Lower lobe of right lung (tissue), 2 donors: ENCODE results near the gene RRP12. TPM values are rescaled to one million over a fixed set of nuclear protein-coding genes. Genes with fewer than 3 reads are reported as not detected.

Source experiments
- ATAC-seq, 2 donors: fragments of 200-7000 bp; cut with Tn5 transposase; one replicate each; pipeline ENCODE4 v1.9.1; 2020 to 2022; ENCODE audit warnings: mild to moderate bottlenecking in 2 of 2, moderate library complexity in 2 of 2
- DNase-seq: peaks from one replicate; pipeline ENCODE4 v3.0.0-alpha.2; 2020
- H3K27ac ChIP-seq: fragments of 200-600 bp; one replicate; pipeline ENCODE4 v1.8.0; 2022
- H3K27me3 ChIP-seq: fragments of 200-600 bp; one replicate; pipeline ENCODE4 v1.8.0; 2022; ENCODE audit warnings: low read depth
- H3K36me3 ChIP-seq: fragments of 200-600 bp; one replicate; pipeline ENCODE4 v1.8.0; 2022; ENCODE audit warnings: mild to moderate bottlenecking
- H3K4me1 ChIP-seq: fragments of 200-600 bp; one replicate; pipeline ENCODE4 v1.8.0; 2022
- H3K4me3 ChIP-seq: fragments of 200-600 bp; one replicate; pipeline ENCODE4 v1.8.0; 2022; ENCODE audit warnings: mild to moderate bottlenecking
- H3K9me3 ChIP-seq: fragments of 200-600 bp; one replicate; pipeline ENCODE4 v1.8.0; 2022
- CTCF ChIP-seq: fragments of 200-600 bp; IDR thresholded peaks from one replicate; pipeline ENCODE4 v1.8.0; 2022; ENCODE audit warnings: antibody characterized with exemption, mild to moderate bottlenecking
- intact Hi-C: fragments of 100-400 bp; cut with DNase I; formaldehyde crosslinking; loops from one replicate; pipeline ENCODE4 v1.11.0; 2022
- total RNA-seq: library from RNA; stranded (reverse); fragmentation: NEBNext Ultra II Directional; extraction: Animal tissue kit (Norgen Biotek cat#: 25700); gene quantifications from one replicate; pipeline ENCODE4 v1.2.1, GENCODE V29; 2021
- donor health status: DM: no; HTN: yes; CAD: no; lungs with severe emphysema.

The RRP12 gene
- total RNA-seq, 1 donor from 2014 or later = 24.0 TPM

DNA sequence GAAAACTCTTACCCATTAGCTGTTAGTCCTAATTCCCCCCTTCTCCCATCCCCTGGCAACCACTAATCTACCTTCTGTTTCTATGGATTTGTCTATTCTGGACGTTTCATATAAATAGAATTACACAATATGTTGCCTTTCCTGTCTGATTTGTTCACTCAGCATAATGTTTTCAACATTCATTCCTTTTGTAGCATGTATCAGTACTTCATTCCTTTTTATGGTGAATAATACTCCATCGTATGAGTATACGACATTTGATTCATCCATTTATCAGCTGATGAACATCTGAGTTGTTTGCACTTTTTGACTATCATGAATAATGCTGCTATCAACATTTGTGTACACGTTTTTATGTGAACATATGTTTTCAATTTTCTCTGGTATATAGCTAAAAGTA, 86.5 kb downstream of the RRP12 start:
- Histone ChIP-seq H3K4me3 (no peak overlapping the region), H3K27ac (no peak overlapping the region), H3K27me3 (no peaks in the 10 kb centered on the region), H3K4me1 (peaks cover 5% of the 10 kb centered on the region), H3K9me3 (no peaks in the 10 kb centered on the region), H3K36me3 (no peaks in the 10 kb centered on the region)
- TF ChIP-seq CTCF = no peak
- ATAC-seq (no peak), DNase-seq (no peak)
- intact Hi-C loops = no loop called here

DNA sequence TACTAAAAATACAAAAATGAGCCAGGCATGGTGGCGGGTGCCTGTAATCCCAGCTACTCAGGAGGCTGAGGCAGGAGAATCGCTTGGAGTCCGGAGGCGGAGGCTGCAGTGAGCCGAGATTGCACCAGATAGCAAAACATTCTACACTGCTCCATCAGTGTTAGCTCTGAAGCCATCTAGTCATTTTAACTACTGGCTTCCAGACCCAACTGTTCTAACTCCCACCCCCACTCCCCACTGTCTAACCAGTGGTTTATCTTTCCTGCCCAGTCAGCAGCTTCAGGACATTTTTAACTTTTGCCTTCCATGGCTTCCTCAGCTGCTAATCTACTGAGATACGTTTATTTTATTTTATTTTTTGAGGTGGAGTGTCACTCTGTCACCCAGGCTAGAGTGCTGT, 88.2 kb downstream of the RRP12 start:
- Histone ChIP-seq H3K4me3 (no peak overlapping the region), H3K27me3 (no peaks in the 10 kb centered on the region), H3K4me1 (peaks cover 2% of the 10 kb centered on the region), H3K9me3 (no peaks in the 10 kb centered on the region), H3K27ac (no peak overlapping the region), H3K36me3 (no peaks in the 10 kb centered on the region)
- DNase-seq (no peak), ATAC-seq (no peak)
- intact Hi-C loops = no loop called here
- TF ChIP-seq CTCF = no peak

- no peak for DNase-seq
- intact Hi-C loops = no loop called here
- no peak overlapping the region for H3K27ac ChIP-seq
Observed at GRCh38 chr10:97311111-97311626, 90.0 kb downstream of the RRP12 start.

GRCh38 chr10:97307866-97308780, 93.0 kb downstream of the RRP12 start:
- no peak for TF ChIP-seq CTCF
- Histone ChIP-seq H3K27ac (no peak overlapping the region), H3K4me1 (no peaks in the 10 kb centered on the region), H3K9me3 (no peaks in the 10 kb centered on the region), H3K36me3 (no peaks in the 10 kb centered on the region), H3K27me3 (no peaks in the 10 kb centered on the region), H3K4me3 (no peak overlapping the region)
- DNase-seq (no peak), ATAC-seq (no peak)
- intact Hi-C loops = no loop called here

More at GRCh38 chr10:97311111-97311626, 90.0 kb downstream of the RRP12 start:
- no peak for ATAC-seq
- Histone ChIP-seq H3K27me3 (no peaks in the 10 kb centered on the region), H3K4me3 (no peak overlapping the region), H3K36me3 (no peaks in the 10 kb centered on the region), H3K4me1 (no peaks in the 10 kb centered on the region), H3K9me3 (no peaks in the 10 kb centered on the region)
- no peak for TF ChIP-seq CTCF

- Histone ChIP-seq H3K36me3 (no peaks in the 10 kb centered on the region), H3K9me3 (no peaks in the 10 kb centered on the region), H3K27me3 (no peaks in the 10 kb centered on the region), H3K27ac (no peak overlapping the region), H3K4me3 (no peak overlapping the region), H3K4me1 (no peaks in the 10 kb centered on the region)
- intact Hi-C loops = no loop called here
- no peak for DNase-seq
- ATAC-seq = peak; percentile 42 to 48
- TF ChIP-seq CTCF = no peak
Observed at GRCh38 chr10:97307441-97307840, 93.7 kb downstream of the RRP12 start.

Other genes with a start within 250 kb of the RRP12 start
- 0.41 TPM for gene SLIT1, start 215.4 kb downstream of the RRP12 start, total RNA-seq
- 15.4 TPM for gene ARHGAP19, start 108.7 kb downstream of the RRP12 start, total RNA-seq
- gene FRAT1, start 82.1 kb downstream of the RRP12 start, total RNA-seq = 15.1 TPM
- gene FRAT2, start 66.6 kb downstream of the RRP12 start, total RNA-seq = 27.5 TPM
- 133 TPM for gene PGAM1, start 24.9 kb upstream of the RRP12 start, total RNA-seq
- 31.0 TPM for gene EXOSC1, start 44.7 kb upstream of the RRP12 start, total RNA-seq
- gene ZDHHC16, start 44.8 kb upstream of the RRP12 start, total RNA-seq = 56.5 TPM
- gene MMS19, start 97.1 kb upstream of the RRP12 start, total RNA-seq = 65.5 TPM
- 37.7 TPM for gene UBTD1, start 97.6 kb upstream of the RRP12 start, total RNA-seq
- 0.35 TPM for gene ANKRD2, start 171.4 kb upstream of the RRP12 start, total RNA-seq
- 1.1 TPM for gene HOGA1, start 183.0 kb upstream of the RRP12 start, total RNA-seq
- not detected for gene C10orf62, start 188.4 kb upstream of the RRP12 start, total RNA-seq
- 5.4 TPM for gene MORN4, start 232.2 kb upstream of the RRP12 start, total RNA-seq
- 29.7 TPM for gene PI4K2A, start 239.3 kb upstream of the RRP12 start, total RNA-seq